HG02642 (cell line): Measurements from ENCODE around the gene KRTAP8-1.

Source experiments
- ATAC-seq: cut with Tn5 transposase; IDR thresholded peaks from one replicate; pipeline ENCODE4 v1.9.1; 2021; ENCODE audit warnings: mild to moderate bottlenecking; ENCODE audit not compliant: unreplicated experiment, poor library complexity

Gene KRTAP8-1

GRCh38 chr21:30813174-30813573, at the start of gene KRTAP8-1:
Gene KRTAP8-1, minus strand, starts transcription at chr21:30813274. Its CDS starts 54 bp downstream, at chr21:30813220.
- ATAC-seq, result no peak

GRCh38 chr21:30847627-30848500, 34.8 kb upstream of the KRTAP8-1 start:
- no peak for ATAC-seq

- ATAC-seq, result no peak
Measured at GRCh38 chr21:30842990-30843389, 29.9 kb upstream of the KRTAP8-1 start.

- peak; percentile 47 for ATAC-seq
Measured at GRCh38 chr21:30839304-30839703, 26.2 kb upstream of the KRTAP8-1 start.

- no peak for ATAC-seq
Measured at GRCh38 chr21:30838536-30838935, 25.5 kb upstream of the KRTAP8-1 start.

- peak; percentile 47 for ATAC-seq
Measured at GRCh38 chr21:30831194-30831765, 18.2 kb upstream of the KRTAP8-1 start.

GRCh38 chr21:30829659-30830058, 16.6 kb upstream of the KRTAP8-1 start, which contains the start of gene KRTAP7-1:
Gene KRTAP7-1, minus strand, starts transcription at chr21:30829759. Its CDS starts 61 bp downstream, at chr21:30829698.
- ATAC-seq, result no peak

GRCh38 chr21:30818837-30819610, 6.0 kb upstream of the KRTAP8-1 start:
- ATAC-seq, result no peak

GRCh38 chr21:30800605-30801004, 12.5 kb downstream of the KRTAP8-1 start:
- no peak for ATAC-seq

- no peak for ATAC-seq
Measured at GRCh38 chr21:30793581-30794314, 19.3 kb downstream of the KRTAP8-1 start.

GRCh38 chr21:30779249-30779648, 33.8 kb downstream of the KRTAP8-1 start:
- ATAC-seq, result no peak

- ATAC-seq, result no peak
Measured at GRCh38 chr21:30769724-30770431, 43.2 kb downstream of the KRTAP8-1 start.
